B cell (primary cell): ENCODE results near the gene TMSB4X. TPM values are rescaled to one million over a fixed set of nuclear protein-coding genes. Genes with fewer than 3 reads are reported as not detected.
A peak's percentile ranks its signal among the peaks of the same experiment; 100 is the strongest.

Experiments
- ATAC-seq: fragments of 200-7000 bp; cut with Tn5 transposase; one replicate; pipeline ENCODE4 v1.10.0; 2021; ENCODE audit warnings: low read depth, mild to moderate bottlenecking, moderate number of reproducible peaks, moderate library complexity
- CTCF ChIA-PET: fragments of 350-600 bp; sonication (Branson Sonifier 250); formaldehyde crosslinking; loops from one replicate; lab custom pipeline; 2021; ENCODE audit warnings: antibody characterized with exemption, inconsistent platforms; lab: Charles Lee
- POLR2A ChIA-PET: fragments of 350-600 bp; sonication (Branson Sonifier 250); formaldehyde crosslinking; loops from one replicate; lab custom pipeline; 2021; ENCODE audit warnings: antibody characterized with exemption; lab: Charles Lee
- DNase-seq: peaks from one replicate; pipeline ENCODE4 v3.0.0; 2013
- H2AFZ ChIP-seq: 2 replicates; pipeline ENCODE4 v1.6.1; 2012; ENCODE audit warnings: mild to moderate bottlenecking, low read depth, low read length; ENCODE audit not compliant: insufficient read depth, poor library complexity, severe bottlenecking
- H3K27ac ChIP-seq, 2 donors: 1 replicate in 1 of 2; 2 replicates in 1 of 2; pipeline ENCODE4 v1.5.1; 2012 to 2013; ENCODE audit warnings: low read length in 2 of 2, mild to moderate bottlenecking in 2 of 2, moderate library complexity in 1 of 2
- H3K27me3 ChIP-seq, 4 experiments: fragments of 200-600 bp in 1 of 4; sonication (generic) in 1 of 4; replicated peaks in 1 of 4; 1 replicate in 2 of 4; 2 replicates in 2 of 4; pipeline versions ENCODE4 v1.6.1 to v1.7.0; 2013 to 2016; ENCODE audit warnings: low read length in 3 of 4, mild to moderate bottlenecking in 2 of 4, mixed read lengths in 1 of 4, moderate library complexity in 1 of 4; ENCODE audit not compliant: insufficient read depth in 4 of 4, control insufficient read depth in 3 of 4; ENCODE audit errors: control extremely low read depth in 1 of 4
- H3K36me3 ChIP-seq, 2 experiments: replicated peaks in 1 of 2; 1 replicate in 1 of 2; 2 replicates in 1 of 2; pipeline versions ENCODE4 v1.6.1 to v1.7.1; 2013; ENCODE audit warnings: low read length in 1 of 2; ENCODE audit not compliant: insufficient read depth in 2 of 2, control insufficient read depth in 1 of 2; ENCODE audit errors: control extremely low read depth in 1 of 2, extremely low read depth in 1 of 2
- H3K4me1 ChIP-seq, 2 donors: fragments of 200-600 bp in 1 of 2; sonication (generic) in 1 of 2; 1 replicate in 1 of 2; 2 replicates in 1 of 2; pipeline versions ENCODE4 v1.5.1 to v1.6.1; 2013 to 2017; ENCODE audit warnings: low read length in 2 of 2; ENCODE audit not compliant: control insufficient read depth in 2 of 2, insufficient read depth in 2 of 2
- H3K4me2 ChIP-seq: replicated peaks from 2 replicates; pipeline ENCODE3; 2012; ENCODE audit warnings: mild to moderate bottlenecking, low read depth, low read length; ENCODE audit not compliant: poor library complexity, severe bottlenecking
- H3K4me3 ChIP-seq, 5 experiments: fragments of 200-600 bp in 1 of 5; sonication (generic) in 1 of 5; 1 replicate in 3 of 5; 2 replicates in 2 of 5; pipeline versions ENCODE4 v1.5.1 to v1.7.0; 2011 to 2016; ENCODE audit warnings: low read length in 4 of 5, mild to moderate bottlenecking in 4 of 5, low read depth in 2 of 5, control low read depth in 1 of 5, moderate library complexity in 1 of 5; ENCODE audit not compliant: insufficient read depth in 1 of 5; ENCODE audit errors: control extremely low read depth in 1 of 5, extremely low read depth in 1 of 5
- H3K79me2 ChIP-seq: fragments of 200-600 bp; sonication (generic); one replicate; pipeline ENCODE4 v1.6.0; 2016; ENCODE audit warnings: low read length; ENCODE audit not compliant: control insufficient read depth, insufficient read depth
- H3K9ac ChIP-seq: fragments of 200-600 bp; sonication (generic); 2 replicates; pipeline ENCODE4 v1.6.1; 2017; ENCODE audit warnings: mild to moderate bottlenecking, low read length, moderate library complexity
- H3K9me3 ChIP-seq, 3 donors: one replicate each; pipeline versions ENCODE4 v1.6.1 to v1.7.1; 2013; ENCODE audit warnings: low read length in 2 of 3; ENCODE audit not compliant: control insufficient read depth in 2 of 3, insufficient read depth in 1 of 3; ENCODE audit errors: control extremely low read depth in 1 of 3
- H4K20me1 ChIP-seq: 2 replicates; pipeline ENCODE4 v1.6.0; 2012; ENCODE audit warnings: mild to moderate bottlenecking, low read length; ENCODE audit not compliant: insufficient read depth, control insufficient read depth, poor library complexity, severe bottlenecking
- H3K27ac Mint-ChIP-seq: one replicate; pipeline ENCODE4 v1.8.0; 2021; ENCODE audit warnings: mixed read lengths
- H3K27me3 Mint-ChIP-seq: one replicate; pipeline ENCODE4 v1.8.0; 2021; ENCODE audit warnings: mixed read lengths
- H3K4me1 Mint-ChIP-seq: one replicate; pipeline ENCODE4 v1.8.0; 2021; ENCODE audit warnings: mixed read lengths
- H3K4me3 Mint-ChIP-seq: one replicate; pipeline ENCODE4 v1.8.0; 2021; ENCODE audit warnings: mixed read lengths
- H3K9me3 Mint-ChIP-seq: one replicate; pipeline ENCODE4 v1.8.0; 2022; ENCODE audit warnings: mixed read lengths; ENCODE audit not compliant: insufficient read depth
- CTCF ChIP-seq: fragments of 200-600 bp; IDR thresholded peaks from one replicate; pipeline ENCODE4 v1.8.0; 2022; ENCODE audit warnings: antibody characterized with exemption, mild to moderate bottlenecking
- EZH2 ChIP-seq: IDR thresholded peaks from 2 replicates; pipeline ENCODE4 v1.6.1; 2012; ENCODE audit warnings: borderline replicate concordance, low read depth, mild to moderate bottlenecking, moderate library complexity, low read length; ENCODE audit not compliant: insufficient read depth, poor library complexity, severe bottlenecking
- WGBS: methylation state at CpG from one replicate; pipeline ENCODE4 v1.1.5; 2013; ENCODE audit warnings: missing lambda C conversion rate; ENCODE audit not compliant: insufficient coverage; 5-methylcytosine and 5-hydroxymethylcytosine counted together
- intact Hi-C: fragments of 100-400 bp; cut with micrococcal nuclease; formaldehyde crosslinking; loops from one replicate; pipeline ENCODE4 v1.10.0; 2022
- polyA plus RNA-seq: library from polyadenylated mRNA; depleted of rRNA; stranded (reverse); fragments of >200 nt; gene quantifications from 2 replicates; pipeline ENCODE4 v1.2.3, GENCODE V29; 2012
- total RNA-seq, 2 donors: library from RNA; stranded (reverse); fragments of 120-200 nt in 1 of 2; gene quantifications; 1 replicate in 1 of 2; 2 replicates in 1 of 2; pipeline versions ENCODE4 v1.2.3 to v1.2.4, GENCODE V29; 2013 to 2022

Gene TMSB4X
- total and polyA plus RNA-seq, 2 donors (not counting 1 experiment from before 2014, with no cell fraction given): 2,550 to 4,850 TPM

GRCh38 chrX:13022926-13023325, 48.0 kb downstream of the TMSB4X start:
- no peaks in the 10 kb centered on the region for H3K9me3 ChIP-seq
- H3K9ac ChIP-seq: no peak overlapping the region
- CTCF ChIA-PET: interaction anchor here (0.6 to 1.8 kb wide), 4 partner anchors 9 to 70 kb away, joined by 3 to 5 read pairs (median 4); partner anchors contain the start of gene TMSB4X
- TF ChIP-seq CTCF: no peak
- TF ChIP-seq EZH2: no peak
- no peaks in the 10 kb centered on the region for H3K9me3 Mint-ChIP-seq
- H3K79me2 ChIP-seq: no peaks in the 10 kb centered on the region
- H2AFZ ChIP-seq: no peak overlapping the region
- no peaks in the 10 kb centered on the region for H4K20me1 ChIP-seq
- DNase-seq: peak; percentile 48
- no peak overlapping the region for H3K4me3 ChIP-seq
- H3K4me2 ChIP-seq: peak overlapping the region; percentile 18
- H3K36me3 ChIP-seq: no peaks in the 10 kb centered on the region
- POLR2A ChIA-PET: interaction anchor here (0.7 kb wide), 1 partner anchor 444 kb away, joined by 3 read pairs; no protein-coding TSS in a partner anchor
- H3K27me3 ChIP-seq: no peaks in the 10 kb centered on the region
- peak overlapping the region in 1 of 2 donors; percentile 32 for H3K27ac ChIP-seq
- H3K27ac Mint-ChIP-seq: peak overlapping the region; percentile 63
- H3K4me1 Mint-ChIP-seq: peaks cover 32% of the 10 kb centered on the region
- no peak overlapping the region for H3K4me3 Mint-ChIP-seq
- ATAC-seq: peak; percentile 57
- WGBS: no CpG with 5 or more reads among the region's 2 CpGs
- peaks cover 23 to 36% of the 10 kb centered on the region in 2 donors for H3K4me1 ChIP-seq
- H3K27me3 Mint-ChIP-seq: no peaks in the 10 kb centered on the region
- intact Hi-C loops: no loop called here

- peaks cover 23 to 37% of the 10 kb centered on the region in 2 donors for H3K4me1 ChIP-seq
- no peak for ATAC-seq
- H3K27ac ChIP-seq: no peak overlapping the region
- Mint-ChIP-seq H3K4me3 (no peak overlapping the region), H3K27ac (no peak overlapping the region), H3K9me3 (no peaks in the 10 kb centered on the region), H3K4me1 (peaks cover 32% of the 10 kb centered on the region), H3K27me3 (no peaks in the 10 kb centered on the region)
- H3K79me2 ChIP-seq: no peaks in the 10 kb centered on the region
- H4K20me1 ChIP-seq: no peaks in the 10 kb centered on the region
- no peak for DNase-seq
- ChIA-PET POLR2A (no interaction called here), CTCF (interaction anchor here (1.0 to 1.8 kb wide), 3 partner anchors 10 to 69 kb away, joined by 3 to 5 read pairs (median 4); partner anchors contain the start of gene TMSB4X)
- H3K4me2 ChIP-seq: no peak overlapping the region
- TF ChIP-seq CTCF (no peak), EZH2 (no peak)
- H3K9ac ChIP-seq: no peak overlapping the region
- H3K4me3 ChIP-seq: no peak overlapping the region
- intact Hi-C loops: no loop called here
- no peak overlapping the region for H2AFZ ChIP-seq
- H3K27me3 ChIP-seq: no peaks in the 10 kb centered on the region
- WGBS: 43% methylated on average over 1 of the region's 3 CpGs
- no peaks in the 10 kb centered on the region for H3K9me3 ChIP-seq
- no peaks in the 10 kb centered on the region for H3K36me3 ChIP-seq
Measured at GRCh38 chrX:13023567-13023966, 48.7 kb downstream of the TMSB4X start.
